ENCODE measurements around the gene LRRC2. TPM values are rescaled to one million over a fixed set of nuclear protein-coding genes. Genes with fewer than 3 reads are reported as not detected.

LRRC2 gene
- total and polyA plus RNA-seq, 5 experiments from 2014 or later: 0.26 to 0.33 TPM; not detected in 3

DNA sequence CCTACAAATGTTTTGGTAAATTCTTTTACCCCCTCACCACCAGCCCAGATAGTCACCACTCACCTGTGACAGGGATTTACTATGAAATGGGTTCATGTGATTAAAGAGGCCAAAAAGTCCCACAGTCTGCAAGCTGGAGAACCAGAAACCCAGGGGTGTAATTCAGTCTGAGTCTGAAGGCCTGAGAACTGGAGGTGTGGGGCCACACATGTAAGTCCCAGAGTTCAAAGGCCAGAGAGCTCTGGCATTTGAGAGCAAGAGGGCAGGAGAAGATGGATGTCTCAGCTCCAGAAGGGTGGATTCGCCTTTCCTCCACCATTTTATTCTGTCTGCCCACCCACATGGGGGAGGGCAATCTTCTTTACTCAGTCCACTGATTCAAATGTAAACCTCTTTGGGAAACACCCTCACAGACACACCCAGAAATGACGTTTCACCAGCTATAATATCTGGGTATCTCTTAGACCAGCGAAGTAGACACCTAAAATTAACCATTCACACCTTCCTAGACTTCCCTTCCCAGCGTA is 56.4 kb downstream of the LRRC2 start:
- H3K27ac Mint-ChIP-seq: no peak overlapping the region
- no peaks in the 10 kb centered on the region for H3K36me3 Mint-ChIP-seq
- H3K9me3 Mint-ChIP-seq: no peaks in the 10 kb centered on the region
- DNase-seq (no peak), ATAC-seq (no peak)
- peaks cover 0 to 6% (median 3%) of the 10 kb centered on the region in 4 donors for H3K4me1 Mint-ChIP-seq
- POLR2A ChIA-PET: no interaction called here
- H3K27me3 Mint-ChIP-seq: peaks cover 0 to 5% (median 0%) of the 10 kb centered on the region in 5 donors
- H3K4me3 Mint-ChIP-seq: no peak overlapping the region

GRCh38 chr3:46508850-46509591 is 57.1 kb downstream of the LRRC2 start:
- H3K36me3 Mint-ChIP-seq: no peaks in the 10 kb centered on the region
- no peak overlapping the region for H3K4me3 Mint-ChIP-seq
- H3K9me3 Mint-ChIP-seq: no peaks in the 10 kb centered on the region
- peaks cover 0 to 5% (median 0%) of the 10 kb centered on the region in 5 donors for H3K27me3 Mint-ChIP-seq
- POLR2A ChIA-PET: no interaction called here
- no peak for ATAC-seq
- H3K27ac Mint-ChIP-seq: no peak overlapping the region
- DNase-seq: no peak
- peaks cover 0 to 8% (median 3%) of the 10 kb centered on the region in 4 donors for H3K4me1 Mint-ChIP-seq

DNA sequence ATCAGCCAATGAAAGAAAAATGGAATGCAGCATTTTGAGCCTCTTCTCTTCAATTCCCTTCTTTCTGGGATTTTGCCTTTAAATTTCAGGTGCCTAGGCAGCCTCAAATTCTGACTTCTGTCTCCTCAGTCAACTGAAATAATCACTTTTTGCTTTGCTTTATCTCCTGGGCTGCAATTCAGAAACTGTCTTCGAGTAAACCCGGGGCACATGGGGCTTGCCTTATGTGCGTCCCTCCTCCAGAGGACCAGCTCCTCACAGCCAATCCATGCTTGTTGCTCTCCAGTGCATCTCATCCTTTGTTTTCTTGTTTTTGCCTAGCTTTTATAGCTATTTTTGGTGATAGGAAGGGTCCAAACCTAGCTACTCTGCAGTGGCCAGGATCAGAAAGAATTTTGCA is 59.6 kb downstream of the LRRC2 start:
- POLR2A ChIA-PET: no interaction called here
- Mint-ChIP-seq H3K4me3 (no peak overlapping the region), H3K36me3 (no peaks in the 10 kb centered on the region), H3K9me3 (no peaks in the 10 kb centered on the region), H3K27ac (peak overlapping the region in 1 of 10 donors; percentile 4), H3K4me1 (peaks cover 0 to 15% (median 3%) of the 10 kb centered on the region in 4 donors), H3K27me3 (peaks cover 0 to 5% (median 0%) of the 10 kb centered on the region in 5 donors)
- ATAC-seq: no peak
- no peak for DNase-seq

DNA sequence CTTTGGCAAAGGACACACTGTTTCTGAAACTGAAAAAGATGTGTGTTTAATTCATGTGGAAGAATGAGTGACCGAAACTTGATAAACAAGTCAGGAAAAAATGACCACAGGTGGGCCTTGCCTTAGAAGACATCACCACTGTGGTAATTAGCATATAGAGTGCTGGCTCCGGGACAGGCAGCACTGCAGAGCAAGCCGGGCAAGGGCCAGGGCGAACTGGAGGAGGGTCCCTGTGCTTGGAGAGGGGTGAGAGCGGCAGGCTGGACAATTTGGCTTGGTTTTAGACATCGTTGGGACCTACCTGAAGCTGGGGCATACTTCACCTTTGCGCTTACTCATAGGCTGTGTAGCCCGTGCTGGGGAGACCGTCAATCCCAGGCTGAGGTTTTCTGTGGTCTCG is 60.1 kb downstream of the LRRC2 start:
- H3K27me3 Mint-ChIP-seq: peaks cover 0 to 3% (median 0%) of the 10 kb centered on the region in 5 donors
- peaks cover 0 to 21% (median 3%) of the 10 kb centered on the region in 4 donors for H3K4me1 Mint-ChIP-seq
- POLR2A ChIA-PET: no interaction called here
- no peaks in the 10 kb centered on the region for H3K36me3 Mint-ChIP-seq
- DNase-seq: no peak
- no peaks in the 10 kb centered on the region for H3K9me3 Mint-ChIP-seq
- no peak overlapping the region for H3K4me3 Mint-ChIP-seq
- ATAC-seq: no peak
- H3K27ac Mint-ChIP-seq: peak overlapping the region in 1 of 10 donors; percentile 58

DNA sequence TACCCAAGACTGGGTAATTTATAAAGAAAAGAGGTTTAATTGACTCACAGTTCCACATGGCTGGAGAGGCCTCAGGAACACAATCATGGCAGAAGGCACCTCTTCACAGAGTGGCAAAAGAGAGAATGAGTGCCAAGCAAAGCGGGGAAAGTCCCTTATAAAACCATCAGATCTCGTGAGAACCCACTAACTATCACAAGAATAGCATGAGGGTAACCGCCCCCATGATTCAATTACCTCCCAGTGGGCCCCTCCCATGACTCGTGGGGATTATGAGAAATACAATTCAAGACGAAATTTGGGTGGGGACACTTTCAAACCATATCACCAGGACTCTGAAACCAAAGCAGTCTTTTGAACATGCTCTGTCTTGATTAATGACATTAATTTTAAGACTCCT is 61.3 kb downstream of the LRRC2 start:
- H3K9me3 Mint-ChIP-seq: no peaks in the 10 kb centered on the region
- H3K27ac Mint-ChIP-seq: peak overlapping the region in 1 of 10 donors; percentile 9
- POLR2A ChIA-PET: no interaction called here
- H3K4me1 Mint-ChIP-seq: peaks cover 0 to 24% (median 4%) of the 10 kb centered on the region in 4 donors
- no peak overlapping the region for H3K4me3 Mint-ChIP-seq
- no peaks in the 10 kb centered on the region for H3K36me3 Mint-ChIP-seq
- DNase-seq (no peak), ATAC-seq (no peak)
- peaks cover 0 to 3% (median 0%) of the 10 kb centered on the region in 5 donors for H3K27me3 Mint-ChIP-seq

DNA sequence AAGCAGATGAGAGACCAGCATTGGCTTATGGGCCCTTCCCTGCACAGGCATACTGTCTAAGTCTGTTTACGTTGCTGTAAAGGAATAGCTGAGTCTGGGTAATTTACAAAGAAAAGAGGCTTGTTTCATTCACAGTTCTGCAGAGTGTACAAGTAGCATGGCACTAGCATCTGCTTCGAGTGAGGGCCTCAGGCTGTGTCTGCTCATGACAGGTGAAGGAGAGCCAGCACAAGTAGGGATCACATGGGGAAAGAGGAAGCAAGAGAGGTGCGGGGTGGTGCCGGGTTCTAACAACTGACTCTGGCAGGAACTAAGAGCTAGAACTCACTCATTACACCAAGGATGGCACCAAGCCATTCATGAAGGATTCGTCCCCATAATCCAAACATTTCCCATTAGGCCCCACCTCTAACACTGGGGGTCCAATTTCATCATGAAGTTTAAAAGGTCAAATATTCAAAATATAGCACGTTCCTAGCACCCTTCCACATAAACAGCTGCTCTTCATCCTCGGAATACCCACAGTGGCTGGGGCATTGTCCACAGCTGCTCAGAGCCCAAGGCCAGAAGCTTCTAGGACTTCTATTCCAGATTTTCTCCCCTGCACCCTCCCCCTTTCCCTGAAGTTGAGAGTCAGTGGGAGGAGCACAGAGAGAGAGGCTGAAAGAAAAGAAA is 62.8 kb downstream of the LRRC2 start:
- POLR2A ChIA-PET: no interaction called here
- Mint-ChIP-seq H3K9me3 (no peaks in the 10 kb centered on the region), H3K36me3 (no peaks in the 10 kb centered on the region), H3K4me3 (no peak overlapping the region), H3K27me3 (peaks cover 0 to 3% (median 0%) of the 10 kb centered on the region in 5 donors), H3K27ac (peak overlapping the region in 2 of 10 donors; percentile 25 to 63), H3K4me1 (peaks cover 0 to 24% (median 5%) of the 10 kb centered on the region in 4 donors)
- DNase-seq (no peak), ATAC-seq (no peak)

DNA sequence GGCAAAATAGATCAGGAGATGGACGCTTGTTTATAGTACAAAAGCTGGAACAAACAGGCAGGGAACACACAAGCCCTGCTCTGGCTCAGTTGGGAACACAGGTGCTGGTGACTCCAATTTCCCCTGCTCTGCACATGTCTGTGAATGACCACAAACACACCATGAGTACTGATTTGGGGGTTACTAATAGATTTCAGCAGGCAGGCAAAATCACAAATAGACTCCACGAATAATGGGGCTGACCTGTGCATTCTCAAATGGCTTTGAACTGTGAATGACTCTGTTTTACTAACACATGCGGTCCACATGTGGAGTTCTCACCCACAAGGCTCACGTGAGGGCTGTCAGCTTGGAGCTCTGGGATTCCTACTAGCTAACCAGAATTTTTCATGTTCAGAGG is 64.4 kb downstream of the LRRC2 start:
- no peak for ATAC-seq
- H3K36me3 Mint-ChIP-seq: no peaks in the 10 kb centered on the region
- no peak overlapping the region for H3K4me3 Mint-ChIP-seq
- peaks cover 0 to 27% (median 7%) of the 10 kb centered on the region in 4 donors for H3K4me1 Mint-ChIP-seq
- H3K27ac Mint-ChIP-seq: peak overlapping the region in 1 of 10 donors; percentile 60
- peaks cover 0 to 2% (median 0%) of the 10 kb centered on the region in 5 donors for H3K27me3 Mint-ChIP-seq
- H3K9me3 Mint-ChIP-seq: no peaks in the 10 kb centered on the region
- POLR2A ChIA-PET: interaction anchor here (1.0 kb wide), 2 partner anchors 36 to 37 kb away, joined by 3 to 4 read pairs; no protein-coding TSS in a partner anchor
- DNase-seq: no peak

GRCh38 chr3:46500656-46501635 is 65.2 kb downstream of the LRRC2 start:
- DNase-seq (no peak), ATAC-seq (no peak)
- no peaks in the 10 kb centered on the region for H3K36me3 Mint-ChIP-seq
- POLR2A ChIA-PET: interaction anchor here (1.0 kb wide), 2 partner anchors 37 to 38 kb away, joined by 3 to 4 read pairs; no protein-coding TSS in a partner anchor
- peaks cover 0 to 28% (median 6%) of the 10 kb centered on the region in 4 donors for H3K4me1 Mint-ChIP-seq
- no peaks in the 10 kb centered on the region for H3K27me3 Mint-ChIP-seq
- H3K4me3 Mint-ChIP-seq: no peak overlapping the region
- peak overlapping the region in 1 of 10 donors; percentile 60 for H3K27ac Mint-ChIP-seq
- H3K9me3 Mint-ChIP-seq: no peaks in the 10 kb centered on the region

- POLR2A ChIA-PET: interaction anchor here (1.4 kb wide), 1 partner anchor 42 kb away, joined by 3 read pairs; no protein-coding TSS in a partner anchor
- ATAC-seq (no peak), DNase-seq (no peak)
- Mint-ChIP-seq H3K27ac (peak overlapping the region in 2 of 10 donors; percentile 56 to 75), H3K27me3 (no peaks in the 10 kb centered on the region), H3K4me3 (no peak overlapping the region), H3K36me3 (no peaks in the 10 kb centered on the region), H3K9me3 (no peaks in the 10 kb centered on the region), H3K4me1 (peaks cover 0 to 21% (median 4%) of the 10 kb centered on the region in 4 donors)
Observed at GRCh38 chr3:46498916-46499519, 67.1 kb downstream of the LRRC2 start.

GRCh38 chr3:46497556-46498265 is 68.4 kb downstream of the LRRC2 start, which contains the start of gene RTP3:
Gene RTP3, plus strand, starts transcription at chr3:46497976. Its CDS starts 87 bp downstream, at chr3:46498063.
- Mint-ChIP-seq H3K27ac (peak within 1 kb of the TSS in 4 of 10 donors; percentile 41 to 82 (median 75)), H3K27me3 (no peaks in the 10 kb centered on the region), H3K36me3 (no peaks in the 10 kb centered on the region), H3K4me1 (peaks cover 0 to 17% (median 4%) of the 10 kb centered on the region in 4 donors), H3K4me3 (peak within 1 kb of the TSS in 1 of 10 donors; percentile 41), H3K9me3 (no peaks in the 10 kb centered on the region)
- POLR2A ChIA-PET: no interaction called here
- DNase-seq (no peak), ATAC-seq (no peak)
